Fibroblast of lung (primary cell): ENCODE measurements around the gene ZNF76.

Experiments
- CTCF ChIP-seq, 2 donors: IDR thresholded peaks in 1 of 2; conservative IDR thresholded peaks in 1 of 2; 1 replicate in 1 of 2; 2 replicates in 1 of 2; pipeline ENCODE4 v1.5.1; 2011 to 2012; ENCODE audit warnings: low read length in 2 of 2, control low read depth in 1 of 2, inconsistent platforms in 1 of 2, low read depth in 1 of 2, mild to moderate bottlenecking in 1 of 2
- EZH2 ChIP-seq: IDR thresholded peaks from 2 replicates; pipeline ENCODE4 v1.5.1; 2012; ENCODE audit warnings: low read length, control low read depth, mild to moderate bottlenecking; ENCODE audit errors: missing control alignments

- TF ChIP-seq CTCF (conservative IDR thresholded peaks at IDR 0.05 in 1 of 2, IDR thresholded peaks at IDR 0.05 in 1 of 2; ENCODE audit: low read depth in 1 of 2, low read length in 2 of 2) (no peak), EZH2 (no peak)
These were observed 3.1 kb downstream of the ZNF76 start for GRCh38 chr6:35262596-35262995.
